HuH-7.5 (cell line): ENCODE results near the gene INPP5A.

Experiments
- DNase-seq: peaks from one replicate; pipeline ENCODE4 v3.0.0; 2011; ENCODE audit warnings: low spot score

Gene INPP5A

DNA sequence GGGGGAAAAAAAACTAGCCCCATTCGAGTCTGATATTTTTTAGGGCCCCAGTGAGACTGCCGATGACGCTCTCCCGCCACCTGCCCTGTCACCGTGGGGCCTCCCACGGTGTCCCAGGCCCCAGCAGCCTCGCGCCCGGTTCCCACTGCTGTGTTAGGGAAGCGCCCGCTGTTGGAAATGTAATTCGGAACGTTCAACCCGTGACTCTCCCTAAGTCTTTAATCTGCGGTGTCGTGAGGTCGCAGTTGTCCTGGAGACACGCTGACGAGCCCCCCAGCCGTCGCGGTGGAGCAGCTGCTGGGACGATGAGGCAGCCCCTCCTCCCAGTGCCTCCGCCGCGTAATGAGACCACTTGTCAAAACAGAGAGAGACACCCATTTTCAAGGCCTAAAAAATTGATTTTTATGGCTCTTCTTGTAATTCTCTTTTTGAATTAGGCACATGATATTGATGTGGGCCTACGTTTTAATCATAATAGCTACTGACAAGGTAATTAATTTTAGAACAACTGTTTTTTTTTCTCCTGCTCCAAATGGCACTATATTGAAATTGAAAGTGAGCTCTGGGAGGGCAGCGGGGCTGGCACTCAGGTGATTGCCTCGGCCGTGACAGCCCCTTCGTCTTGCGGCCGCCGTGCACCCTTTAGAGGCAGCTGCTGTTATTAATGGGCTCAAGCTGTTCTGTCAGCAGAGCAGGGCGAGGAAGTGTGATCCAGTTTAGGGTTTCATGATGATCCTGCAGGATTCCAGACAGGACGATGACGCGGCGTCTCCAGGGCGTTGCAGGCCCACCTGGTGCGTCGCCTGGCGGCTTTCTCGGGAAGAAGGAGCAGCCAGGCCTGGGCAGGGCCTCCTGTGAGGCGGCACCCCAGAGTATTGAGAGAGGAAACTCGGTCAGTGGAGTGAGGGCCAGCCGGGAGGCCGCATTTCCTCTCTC, 185.1 kb downstream of the INPP5A start:
- no peak for DNase-seq

DNA sequence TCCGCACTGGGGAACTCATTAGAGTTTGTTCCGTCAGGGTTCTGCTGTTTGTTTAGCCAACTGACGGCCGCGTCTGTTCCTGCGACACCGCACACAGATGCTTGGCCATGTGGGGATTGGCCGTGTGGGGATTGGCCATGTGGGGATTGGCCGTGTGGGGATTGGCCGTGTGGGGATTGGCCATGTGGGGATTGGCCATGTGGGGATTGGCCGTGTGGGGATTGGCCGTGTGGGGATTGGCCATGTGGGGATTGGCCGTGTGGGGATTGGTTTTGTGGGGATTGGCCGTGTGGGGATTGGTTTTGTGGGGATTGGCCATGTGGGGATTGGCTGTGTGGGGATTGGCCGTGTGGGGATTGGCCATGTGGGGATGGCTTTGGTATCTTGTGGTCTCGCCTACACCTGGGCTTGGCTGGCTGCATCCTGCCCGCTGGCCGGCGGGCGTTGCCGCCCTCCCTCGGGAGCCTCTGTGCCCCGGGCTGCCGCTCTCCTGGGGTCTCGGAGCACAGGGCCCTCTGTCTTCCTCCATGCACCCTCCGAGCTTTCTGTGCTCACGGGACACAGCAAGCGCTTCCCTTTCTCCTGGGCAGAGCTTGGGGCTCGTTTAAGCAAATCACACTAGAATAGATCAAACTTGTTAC, 185.9 kb downstream of the INPP5A start:
- DNase-seq, result no peak

DNA sequence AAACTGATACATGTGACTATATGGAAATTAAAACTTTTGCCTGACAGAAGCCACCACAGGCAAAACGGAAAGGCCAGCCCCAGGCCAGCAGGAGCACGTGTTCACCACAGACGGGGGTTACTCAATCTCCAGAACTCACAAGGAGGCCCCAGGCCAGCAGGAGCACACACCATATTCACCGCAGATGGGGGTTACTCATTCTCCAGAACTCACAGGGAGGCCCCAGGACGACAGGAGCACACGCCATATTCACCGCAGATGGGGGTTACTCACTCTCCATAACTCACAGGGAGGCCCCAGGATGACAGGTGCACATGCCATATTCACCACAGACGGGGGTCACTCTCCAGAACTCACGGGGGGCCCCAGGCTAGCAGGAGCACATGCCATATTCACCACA, 186.9 kb downstream of the INPP5A start:
- DNase-seq, result no peak

DNA sequence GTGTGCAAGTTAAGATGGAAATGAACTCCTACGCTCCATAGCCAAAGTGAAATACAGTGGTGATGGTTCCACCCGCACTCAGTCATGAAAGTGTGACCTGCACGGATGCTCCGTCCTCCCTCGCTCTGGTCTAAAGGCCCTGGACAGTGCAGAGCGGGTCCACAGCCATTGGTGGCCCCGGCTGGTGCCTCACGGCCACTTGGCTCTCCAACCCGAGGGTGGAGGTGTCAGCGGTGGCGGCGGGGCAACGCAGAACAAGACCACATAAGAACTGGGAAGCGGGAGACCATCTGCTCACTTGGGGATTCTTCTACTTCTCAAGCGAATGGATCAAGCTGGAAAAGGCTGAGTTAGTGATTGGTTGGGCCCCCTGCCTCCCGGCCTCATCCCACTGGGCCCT, 187.6 kb downstream of the INPP5A start:
- DNase-seq, result no peak

DNA sequence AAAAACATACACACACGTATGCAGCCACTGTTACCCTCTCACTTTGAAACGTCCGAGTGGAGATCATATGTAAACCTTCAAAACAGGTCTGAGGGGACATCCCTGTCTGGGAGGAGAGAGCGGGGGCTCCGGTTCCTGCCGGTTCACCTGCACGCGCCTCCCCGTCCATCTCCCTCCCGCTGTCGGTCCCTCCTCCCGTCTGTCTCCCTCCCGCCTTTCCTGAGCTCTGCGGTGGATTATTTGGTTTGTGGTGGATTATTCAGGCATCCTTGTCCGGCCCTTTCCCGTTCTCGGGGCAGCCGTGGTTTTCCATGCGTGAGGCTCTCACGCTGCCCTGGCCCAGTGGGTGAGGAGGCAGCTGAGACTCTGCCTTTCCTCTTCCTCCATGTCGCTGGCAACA, 188.6 kb downstream of the INPP5A start:
- no peak for DNase-seq

DNA sequence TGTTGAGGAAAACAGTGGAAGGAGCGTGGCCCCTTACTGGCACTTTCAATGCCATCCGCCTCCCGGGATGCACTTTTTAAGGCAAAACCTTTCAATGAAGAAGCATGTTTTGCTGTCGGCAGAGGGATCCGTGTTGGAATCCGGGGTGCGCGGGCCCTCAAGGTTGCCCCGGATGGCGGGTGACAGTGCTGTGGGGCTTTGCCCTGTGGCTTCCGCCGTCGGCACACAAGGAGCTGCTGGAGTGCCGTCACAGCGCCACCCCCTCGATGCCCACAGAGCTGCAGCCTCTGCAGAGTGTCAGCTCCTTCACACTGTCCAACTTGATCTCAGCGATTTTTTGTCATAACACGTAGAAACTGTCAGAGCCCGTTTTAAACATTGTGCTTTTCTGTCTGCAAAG, 189.4 kb downstream of the INPP5A start:
- no peak for DNase-seq

DNA sequence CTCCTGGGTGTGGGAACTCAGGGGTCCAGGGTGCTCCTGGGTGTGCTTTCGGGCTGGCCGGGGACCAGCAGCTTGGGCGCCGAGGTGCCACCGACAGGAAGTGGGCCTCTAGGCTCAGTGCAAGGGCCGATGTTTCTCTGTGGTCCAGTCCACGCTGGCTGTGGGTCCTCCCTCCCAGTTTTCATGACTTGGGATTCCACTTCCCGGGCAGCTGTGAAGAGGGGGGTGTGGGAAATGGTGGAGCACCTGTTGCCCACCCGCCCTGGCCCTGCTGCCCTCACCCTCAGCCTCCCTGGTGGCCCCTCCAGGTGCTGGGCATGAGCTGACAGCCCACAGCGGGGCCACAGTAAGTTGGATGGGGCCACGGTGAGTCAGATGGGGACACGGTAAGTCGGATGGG, 189.8 kb downstream of the INPP5A start:
- no peak for DNase-seq

DNA sequence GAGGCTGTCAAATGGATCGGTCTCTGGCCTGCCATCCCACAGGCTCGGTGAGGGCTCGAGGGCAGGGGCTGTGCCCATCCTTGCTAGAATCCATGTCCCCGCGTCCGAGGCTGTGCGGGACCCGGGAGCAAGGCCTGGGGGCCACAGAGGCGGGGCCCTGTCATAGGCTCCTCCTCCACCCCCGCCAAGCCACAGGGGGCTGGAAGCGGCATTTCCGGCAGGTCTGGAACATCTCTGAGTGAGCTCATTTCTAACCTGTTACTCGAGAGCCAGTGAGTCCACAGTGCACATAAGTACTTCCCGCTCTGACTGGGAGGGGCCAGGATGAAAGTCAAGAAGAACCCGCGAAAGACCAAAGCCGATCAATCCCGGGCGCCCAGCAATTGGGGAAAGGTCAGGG, 190.7 kb downstream of the INPP5A start:
- no peak for DNase-seq

DNA sequence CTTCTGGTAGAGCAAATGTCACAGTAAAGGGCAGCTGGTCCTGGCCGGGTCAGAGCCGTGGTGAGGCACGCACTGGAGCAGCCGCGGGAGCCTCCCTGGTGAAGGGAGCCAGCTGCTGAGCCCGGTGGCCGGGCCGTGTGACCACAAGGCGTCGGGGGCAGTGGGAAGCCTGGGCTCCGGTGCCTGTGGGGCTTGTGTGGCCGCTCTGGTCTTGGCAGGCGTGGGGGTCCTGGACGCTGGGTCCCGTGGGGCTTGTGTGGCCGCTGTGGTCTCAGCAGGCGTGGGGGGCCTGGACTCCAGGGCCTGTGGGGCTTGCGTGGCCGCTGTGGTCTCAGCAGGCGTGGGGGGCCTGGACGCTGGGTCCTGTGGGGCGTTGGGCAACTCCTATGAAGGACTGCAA, 191.2 kb downstream of the INPP5A start:
- no peak for DNase-seq

DNA sequence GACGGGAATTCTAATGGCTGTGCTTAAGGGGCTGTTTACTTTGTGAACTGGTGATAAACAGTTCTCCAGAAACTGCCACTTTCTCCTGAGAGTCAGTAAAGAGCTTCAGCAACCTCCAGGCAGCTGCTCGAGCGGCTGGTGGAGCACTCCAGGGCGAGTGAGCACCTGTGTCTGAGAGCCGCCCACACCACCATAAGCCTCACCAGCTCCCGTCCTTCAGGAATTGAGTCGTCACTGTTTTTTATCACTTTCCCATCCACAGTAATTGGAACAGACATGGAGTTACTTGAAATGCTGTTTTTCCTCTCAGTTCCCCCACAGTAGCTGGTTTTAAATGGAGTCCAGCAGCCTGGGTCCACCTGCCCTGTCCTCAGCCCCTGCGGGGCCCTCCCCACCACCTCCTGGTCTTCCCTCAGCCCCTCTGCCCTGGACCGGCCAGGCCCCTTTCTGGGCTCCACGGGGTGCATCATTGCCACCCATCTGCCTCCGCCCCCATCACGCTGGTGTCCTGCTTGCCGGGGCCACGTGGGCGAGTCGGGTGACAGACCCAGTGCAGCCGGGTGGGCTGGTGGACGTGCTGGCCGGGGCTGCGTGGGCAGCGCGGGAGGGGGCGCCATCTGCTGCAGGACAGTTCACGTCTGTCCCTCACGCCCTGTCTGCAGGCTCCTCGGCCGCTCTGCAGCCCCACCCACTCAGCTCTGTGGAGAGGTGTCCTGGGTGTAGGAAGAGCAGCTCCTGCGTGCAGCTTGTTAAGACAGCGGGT, 192.4 kb downstream of the INPP5A start:
- DNase-seq, result no peak

DNA sequence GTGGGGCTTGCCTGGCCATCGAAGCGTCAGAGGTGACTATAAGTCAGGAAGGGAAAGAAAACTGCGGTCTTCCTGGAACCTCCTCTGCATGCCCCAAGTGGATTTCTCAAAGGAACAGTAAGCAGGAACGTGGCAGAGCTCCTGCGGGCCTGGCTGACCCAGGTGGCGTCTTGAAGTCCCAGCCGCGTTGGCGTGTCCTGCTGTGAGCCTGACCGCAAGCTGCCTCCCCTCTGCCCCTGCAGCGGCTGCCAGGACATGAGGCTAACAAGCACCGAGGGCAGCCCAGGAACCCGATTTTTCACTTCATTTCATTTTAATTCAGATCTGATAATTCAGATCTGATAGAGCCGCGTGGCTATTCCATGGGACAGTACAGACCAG, 193.0 kb downstream of the INPP5A start:
- DNase-seq, result no peak

DNA sequence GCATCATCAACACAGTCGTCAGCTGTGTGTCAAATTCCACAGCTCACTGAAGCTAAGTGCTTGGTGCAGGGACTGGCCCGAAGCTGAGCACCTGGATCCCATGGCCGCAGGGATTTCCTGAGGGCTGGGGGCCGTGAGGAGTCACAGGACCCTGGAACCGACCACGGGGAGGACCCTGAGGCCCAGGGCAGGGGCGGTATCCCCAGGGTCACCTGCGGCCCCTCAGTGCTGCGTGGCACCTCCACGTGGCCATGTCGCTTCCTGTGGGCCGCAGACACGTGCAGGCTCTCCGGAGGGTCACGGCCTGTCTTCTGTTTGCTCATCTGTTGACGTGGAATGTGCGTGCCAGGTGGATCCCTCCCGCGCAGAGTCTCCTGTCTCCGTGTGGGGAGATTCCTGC, 194.9 kb downstream of the INPP5A start:
- no peak for DNase-seq

DNA sequence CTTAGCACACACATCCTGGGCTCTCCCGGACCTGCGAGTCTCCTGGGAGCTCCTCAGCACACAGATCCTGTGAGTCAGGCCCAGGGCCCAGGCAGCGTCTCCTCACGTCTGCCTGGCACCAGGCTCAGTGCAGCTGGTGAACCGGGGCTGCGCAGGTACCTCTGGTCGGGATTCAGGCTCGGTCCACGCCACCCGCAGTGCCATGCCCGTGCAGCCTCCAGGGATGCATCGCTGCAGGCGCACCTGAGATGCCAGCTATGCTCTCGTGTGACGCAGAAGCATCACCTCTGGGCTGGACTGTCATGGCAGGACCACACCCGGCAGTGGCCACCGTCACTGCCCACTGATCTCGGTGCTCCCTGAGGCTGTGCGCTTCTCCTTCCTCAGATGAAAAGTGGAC, 196.3 kb downstream of the INPP5A start:
- DNase-seq, result no peak

DNA sequence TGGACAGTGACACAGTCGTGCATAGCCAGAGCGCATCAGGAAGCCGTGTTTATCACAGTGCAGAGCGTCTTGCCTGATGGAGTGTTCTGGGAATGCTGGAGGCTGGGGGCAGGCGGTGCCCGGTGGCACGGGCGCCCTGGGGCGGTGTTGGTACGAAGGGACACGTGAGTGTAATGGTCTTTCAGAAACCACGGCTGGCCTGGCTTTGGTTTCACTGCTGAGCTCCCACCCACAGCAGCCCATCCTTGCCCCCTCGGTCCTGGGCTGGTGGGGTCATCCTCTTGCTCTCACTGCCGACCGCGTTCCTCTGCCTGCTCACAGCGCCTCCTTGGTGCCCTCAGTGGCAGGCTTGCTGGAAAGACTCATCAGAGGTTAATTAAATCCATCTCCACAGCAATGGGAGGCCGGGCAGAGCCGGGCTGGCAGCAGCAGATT, 197.8 kb downstream of the INPP5A start:
- no peak for DNase-seq

DNA sequence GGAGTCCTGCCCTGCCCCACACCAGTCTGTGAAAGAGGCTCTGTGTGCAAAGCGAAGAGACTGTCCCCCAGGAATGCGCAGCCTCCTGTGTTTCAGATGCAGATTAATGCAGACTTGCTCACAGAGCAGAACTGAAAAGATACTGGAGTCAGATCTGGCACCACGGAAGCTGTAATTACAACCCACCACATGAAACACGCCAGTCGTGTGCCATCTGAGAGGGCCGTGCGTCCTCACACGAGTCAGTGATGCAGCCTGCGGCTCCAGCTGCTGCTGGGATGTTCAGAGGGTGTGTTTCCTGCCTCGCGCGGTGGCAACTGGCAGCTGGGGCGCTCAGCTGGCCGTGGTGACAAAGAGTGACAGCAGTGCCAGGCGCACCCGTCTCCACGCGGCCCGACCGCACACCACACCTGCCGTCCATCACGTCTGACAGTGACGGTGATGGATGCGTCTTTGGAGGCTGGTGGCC, 198.4 kb downstream of the INPP5A start:
- no peak for DNase-seq

DNA sequence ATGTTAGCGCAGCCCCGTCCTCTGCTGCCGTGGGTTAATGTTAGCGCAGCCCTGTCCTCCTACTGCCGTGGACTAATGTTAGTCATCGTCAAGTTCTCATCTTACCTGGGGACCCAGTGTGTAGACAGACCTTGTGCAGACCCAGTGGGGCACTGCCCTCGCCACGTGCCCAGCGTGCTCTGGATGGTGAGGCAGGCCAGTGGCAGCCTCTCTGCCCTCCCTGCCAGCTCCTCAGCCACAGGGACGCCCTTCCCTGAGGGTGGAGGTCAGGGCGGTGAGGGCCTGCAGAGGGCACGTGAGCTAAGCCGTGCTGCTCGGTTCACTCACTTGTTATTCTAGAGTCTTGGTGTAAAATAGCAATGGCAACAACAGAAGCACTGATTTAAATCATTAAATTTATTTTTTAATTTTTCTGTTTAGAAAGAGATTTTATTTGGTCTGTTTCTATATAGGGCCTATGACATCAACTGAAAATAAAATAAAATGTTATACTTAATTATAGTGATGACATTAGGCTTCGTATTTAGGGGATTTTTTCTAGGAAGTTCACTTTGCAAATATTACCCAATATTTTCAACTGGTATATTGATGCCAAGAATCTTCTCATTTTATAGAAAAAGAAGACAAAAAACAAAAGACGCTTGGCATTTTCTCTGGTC, 199.9 kb downstream of the INPP5A start:
- no peak for DNase-seq

DNA sequence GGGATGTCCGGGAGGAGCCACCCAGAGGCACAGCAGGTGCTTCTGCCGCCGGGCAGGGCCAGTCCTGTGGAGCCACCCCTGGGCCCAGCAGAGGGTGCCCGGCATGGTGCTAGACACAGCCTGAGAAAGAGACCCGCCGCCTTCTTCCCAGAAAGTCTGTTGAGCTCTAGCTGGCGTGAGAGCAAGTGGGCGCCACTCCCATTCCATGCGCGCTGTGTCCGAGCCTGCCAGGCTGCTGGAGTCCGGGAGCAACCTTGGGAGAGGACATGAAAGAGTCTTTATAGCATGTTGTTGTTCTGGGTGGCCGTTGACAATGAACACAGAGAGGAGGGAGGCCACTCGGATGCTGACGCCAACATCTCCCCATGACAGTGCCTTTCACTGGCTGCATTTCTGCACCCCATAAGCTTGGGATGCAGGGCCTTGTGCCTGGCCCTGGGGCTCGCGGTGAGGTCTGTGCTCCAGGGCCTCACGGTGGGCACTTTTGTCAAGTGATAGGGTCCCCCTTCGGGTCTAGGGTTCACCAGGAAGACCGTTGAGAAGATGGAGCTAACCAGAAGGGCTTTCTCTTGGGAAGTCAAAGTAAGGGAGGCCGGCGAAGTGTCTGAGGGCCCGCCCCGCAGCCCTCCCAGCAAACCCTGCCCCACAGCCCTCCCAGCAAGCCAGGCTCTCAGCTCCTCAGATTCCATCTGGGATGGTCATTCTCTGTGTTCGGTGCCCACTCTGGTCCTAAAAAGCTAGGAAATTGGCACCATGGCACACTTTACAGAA, 201.1 kb downstream of the INPP5A start:
- no peak for DNase-seq

DNA sequence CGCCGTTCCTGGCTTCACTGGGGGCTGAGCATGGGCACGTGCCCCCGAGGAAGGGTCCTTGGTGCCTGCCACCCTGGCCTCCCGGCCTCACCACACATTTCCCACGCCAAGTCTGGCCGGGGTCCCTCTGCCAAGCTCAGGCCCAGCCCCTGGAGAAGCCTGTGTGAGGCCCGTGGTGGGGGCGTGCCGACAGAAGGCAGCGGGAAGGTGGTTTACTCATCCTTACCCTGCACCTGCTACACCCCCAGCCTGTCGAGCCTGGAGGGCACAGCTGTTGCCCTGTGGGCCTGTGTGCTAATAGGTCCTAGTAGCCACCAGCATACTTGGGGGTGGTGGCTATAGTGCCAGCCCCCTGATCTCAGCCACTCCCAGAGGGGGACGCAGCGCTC, 201.6 kb downstream of the INPP5A start:
- no peak for DNase-seq

DNA sequence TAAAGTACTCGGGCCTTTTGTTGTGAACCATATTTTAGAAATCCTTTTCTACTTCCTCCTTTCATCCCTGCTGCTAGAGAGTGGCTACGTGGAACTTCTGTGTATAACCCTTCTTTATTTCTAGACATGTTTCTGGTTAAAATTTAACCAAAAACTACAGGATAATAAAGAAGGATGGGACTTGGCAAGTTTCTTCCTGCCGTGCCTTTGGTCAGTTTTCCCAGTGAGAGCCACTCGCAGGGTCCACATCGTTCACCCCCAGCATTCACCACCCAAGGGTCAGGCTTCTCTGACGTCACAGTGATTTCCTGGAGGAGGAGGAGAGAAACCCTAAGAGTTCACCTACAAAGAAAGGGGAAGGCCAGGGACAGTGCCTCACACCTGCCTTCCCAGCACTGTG, 203.0 kb downstream of the INPP5A start:
- no peak for DNase-seq

DNA sequence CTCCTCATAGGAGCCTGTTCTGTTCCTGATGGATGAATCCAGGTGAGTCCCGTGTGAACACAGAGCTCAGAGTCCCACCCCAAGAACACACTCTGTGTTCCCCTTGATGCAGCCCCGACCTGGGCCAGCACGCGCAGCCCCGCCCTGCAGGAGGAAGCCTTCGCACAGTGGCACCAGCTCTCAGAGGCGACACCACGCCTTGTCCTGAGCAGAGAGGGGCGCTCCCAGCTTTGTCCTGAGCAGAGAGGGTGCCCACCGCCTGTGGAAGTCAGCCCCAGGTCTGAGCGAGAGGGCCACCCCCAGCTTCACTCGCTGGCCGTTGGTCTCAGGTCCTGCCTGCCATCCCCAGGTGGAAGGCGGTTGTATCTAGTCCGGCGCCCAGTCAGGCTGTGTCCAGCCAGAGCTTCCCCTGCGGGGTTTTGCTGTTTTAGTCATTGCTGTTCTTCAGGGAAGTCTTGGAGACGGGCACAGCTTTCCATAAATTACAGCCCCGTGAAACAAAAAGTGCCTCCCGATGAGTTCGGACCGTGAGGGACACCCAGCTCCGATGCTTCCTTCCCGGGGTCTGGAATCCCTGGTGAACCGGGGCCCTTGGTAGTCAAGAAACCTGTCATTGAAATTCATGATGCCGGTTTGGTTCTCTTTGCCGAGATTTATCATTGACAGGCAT, 204.7 kb downstream of the INPP5A start:
- no peak for DNase-seq

DNA sequence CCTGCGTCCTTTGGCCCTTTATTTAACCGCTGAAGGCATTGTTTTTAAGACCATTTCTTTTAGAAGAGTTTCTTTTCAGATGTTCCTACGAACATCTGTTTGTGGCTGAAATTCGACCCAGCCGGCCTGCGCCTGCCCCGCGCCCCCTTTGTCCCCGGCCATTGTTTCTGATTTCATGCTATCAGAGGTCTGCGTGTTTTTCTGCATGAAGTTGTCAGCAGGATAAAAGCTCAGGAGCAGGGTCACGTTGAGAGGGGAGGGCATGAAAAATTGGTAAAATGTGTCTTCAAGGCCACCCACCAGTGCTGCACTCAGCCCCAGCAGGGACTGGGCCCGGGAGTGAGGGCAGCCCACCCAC, 205.2 kb downstream of the INPP5A start:
- no peak for DNase-seq
